Stimulated activated CD8-positive, alpha-beta memory T cell treated with anti-CD3 and anti-CD28 coated beads, Interleukin-12 subunit alpha, Interleukin-12 subunit beta, amount 100 ng/mL, for 1 hour (primary cell): ENCODE measurements around the gene TUT7.
A peak's percentile ranks its signal among the peaks of the same experiment; 100 is the strongest.
"Not testable (repeated sequence)": the region's sequence is repeated elsewhere in the genome, so short reads cannot be mapped to it uniquely, and the experiment has no call there.

Experiments used
- DNase-seq: peaks from one replicate; pipeline ENCODE4 v3.0.0-alpha.2; 2020; ENCODE audit warnings: low read depth

The TUT7 gene

GRCh38 chr9:86303316-86303975 lies 50.8 kb downstream of the TUT7 start:
- peak; percentile 9 for DNase-seq

DNA sequence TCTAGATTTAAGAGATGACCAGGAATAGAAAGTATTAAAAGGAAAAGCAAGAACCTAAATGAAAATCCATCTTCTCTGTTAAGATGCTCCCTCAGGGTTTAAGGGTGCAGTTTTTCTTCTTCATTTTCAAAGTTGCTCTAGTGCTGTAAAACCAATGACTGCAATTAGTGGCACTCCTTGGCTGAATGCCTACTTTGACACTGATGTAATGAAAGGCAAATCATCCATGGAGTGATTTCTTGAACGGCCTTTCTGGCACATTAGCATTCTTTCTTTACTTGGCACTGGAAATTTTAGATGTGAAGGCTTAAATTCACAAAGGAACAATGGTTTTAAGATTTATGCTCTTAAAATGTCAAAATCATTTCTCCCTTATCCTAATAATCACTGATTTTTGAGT lies 52.5 kb downstream of the TUT7 start:
- DNase-seq = no peak

GRCh38 chr9:86300701-86301100 lies 53.5 kb downstream of the TUT7 start:
- DNase-seq = no peak

DNA sequence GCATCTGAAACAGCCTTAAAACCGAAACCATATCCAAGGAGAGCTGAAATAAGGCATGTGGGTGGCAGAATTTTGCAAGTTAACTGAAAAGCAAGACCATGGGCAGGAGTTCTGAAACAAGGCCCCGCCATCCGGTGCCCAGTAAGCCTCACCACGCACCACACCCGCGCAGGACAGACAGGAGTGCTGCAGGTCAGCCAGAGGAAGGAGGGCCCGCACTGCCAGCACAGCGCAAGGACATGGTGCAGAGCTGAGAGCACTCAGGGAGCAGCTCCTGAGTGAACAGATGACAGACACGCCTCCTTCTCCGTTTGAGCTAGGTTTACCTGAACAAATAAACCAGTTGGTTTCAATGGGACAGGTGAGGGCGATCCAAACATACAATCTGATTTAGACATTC lies 55.3 kb downstream of the TUT7 start:
- DNase-seq = no peak

DNA sequence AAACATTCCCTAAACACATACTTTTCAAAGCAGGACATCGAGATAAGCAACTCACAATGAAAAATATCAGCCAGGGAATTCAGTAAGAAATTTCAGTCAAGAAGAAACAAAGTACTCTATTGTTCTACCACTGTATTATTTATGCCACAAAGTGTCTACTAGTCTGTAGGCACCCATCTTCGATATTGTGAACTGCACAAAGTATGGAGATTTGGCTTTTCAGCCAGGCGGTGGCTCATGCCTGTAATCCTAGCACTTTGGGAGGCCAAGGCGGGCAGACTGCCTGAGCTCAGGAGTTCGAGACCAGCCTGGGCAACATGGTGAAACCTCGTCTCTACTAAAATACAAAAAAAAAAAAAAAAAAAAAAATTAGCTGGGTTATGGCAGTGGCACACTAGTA lies 63.9 kb downstream of the TUT7 start:
- not testable (repeated sequence) for DNase-seq

DNA sequence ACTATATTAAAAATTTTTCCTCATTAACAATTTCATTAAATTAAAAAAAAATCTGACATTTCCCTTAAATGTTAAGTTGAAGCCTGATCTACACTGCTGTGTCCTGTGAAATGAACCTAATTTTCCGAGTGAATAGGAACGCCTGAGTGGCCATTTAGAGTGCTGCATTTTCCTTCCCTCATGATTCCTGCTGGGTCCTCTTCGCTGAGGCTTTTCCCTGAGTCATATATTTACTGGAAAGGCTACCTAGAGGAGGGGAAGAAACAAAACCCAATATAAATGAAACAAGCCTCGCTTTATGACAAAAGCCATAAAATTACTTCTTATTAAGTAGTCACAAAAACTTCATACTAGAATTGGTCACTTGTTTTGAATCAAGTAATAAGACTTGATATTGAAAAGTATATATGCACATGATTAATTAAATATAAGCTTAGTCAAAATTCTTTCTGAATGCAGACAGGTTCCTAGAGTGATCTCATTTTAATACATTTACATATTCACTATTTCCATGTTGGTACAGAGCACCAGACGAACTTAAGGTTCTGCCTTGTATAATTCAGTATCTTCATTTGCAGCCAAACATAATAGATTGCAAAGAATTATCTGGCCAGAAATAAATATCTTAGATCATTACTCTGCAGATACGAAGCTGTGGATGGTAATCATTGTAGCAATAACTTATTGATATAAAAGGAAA lies 65.6 kb downstream of the TUT7 start:
- DNase-seq = no peak

DNA sequence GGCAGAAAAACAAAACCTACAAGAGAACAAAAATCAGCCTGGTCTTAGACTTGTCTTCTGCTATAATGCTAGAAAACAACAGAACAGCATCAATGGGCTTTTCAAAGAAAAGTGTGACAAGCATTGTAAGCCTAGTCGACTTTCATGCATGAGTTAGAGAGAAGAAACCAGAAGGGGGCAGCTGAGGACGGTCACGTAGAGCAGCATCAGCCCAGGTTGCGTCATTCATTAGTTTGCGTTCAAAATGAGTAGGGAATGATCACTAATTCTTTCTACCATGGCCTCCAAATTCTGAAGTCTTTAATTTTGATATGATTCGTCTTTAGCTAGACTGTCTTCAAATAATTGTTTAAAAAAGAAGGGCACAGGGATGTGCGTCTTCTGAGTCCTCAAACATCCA lies 67.2 kb downstream of the TUT7 start:
- DNase-seq = no peak

- DNase-seq = no peak
These were observed 67.9 kb downstream of the TUT7 start for GRCh38 chr9:86286278-86286677.

- no peak for DNase-seq
These were observed 68.9 kb downstream of the TUT7 start for GRCh38 chr9:86285261-86285660.

DNA sequence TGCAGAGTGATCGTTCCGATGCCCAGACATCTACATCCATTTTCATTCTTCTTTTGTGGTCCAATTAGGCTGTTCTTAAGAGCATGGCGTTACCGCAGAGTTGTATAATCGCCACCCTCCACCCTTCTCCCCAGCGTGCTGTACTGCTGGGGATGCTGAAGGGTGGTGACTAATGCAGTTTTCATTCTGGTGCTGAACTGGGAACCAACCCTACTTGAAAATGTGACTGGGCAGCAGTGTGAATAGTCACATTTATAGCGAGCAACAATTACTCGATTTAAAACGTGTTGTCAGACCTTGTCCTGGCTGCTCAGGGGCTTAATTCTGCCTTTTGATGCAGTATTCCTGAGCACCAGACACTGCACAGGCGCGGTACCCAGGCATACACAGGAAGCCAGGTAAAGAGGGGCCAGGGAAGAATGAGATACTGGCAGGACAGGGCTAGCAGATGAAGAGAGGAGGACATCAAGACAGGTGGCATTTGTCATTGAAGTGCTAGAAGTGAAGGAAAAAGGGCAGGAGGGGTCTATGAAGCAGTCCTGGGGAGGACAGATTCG lies 71.2 kb downstream of the TUT7 start:
- no peak for DNase-seq

- peak; percentile 94 for DNase-seq
These were observed 71.9 kb downstream of the TUT7 start, which contains the start of gene ISCA1 for GRCh38 chr9:86282077-86282978. Gene ISCA1 (minus strand): TSS chr9:86282538. CDS start chr9:86282458, 80 bp downstream.

- DNase-seq = no peak
These were observed 72.6 kb downstream of the TUT7 start for GRCh38 chr9:86281593-86282076.

DNA sequence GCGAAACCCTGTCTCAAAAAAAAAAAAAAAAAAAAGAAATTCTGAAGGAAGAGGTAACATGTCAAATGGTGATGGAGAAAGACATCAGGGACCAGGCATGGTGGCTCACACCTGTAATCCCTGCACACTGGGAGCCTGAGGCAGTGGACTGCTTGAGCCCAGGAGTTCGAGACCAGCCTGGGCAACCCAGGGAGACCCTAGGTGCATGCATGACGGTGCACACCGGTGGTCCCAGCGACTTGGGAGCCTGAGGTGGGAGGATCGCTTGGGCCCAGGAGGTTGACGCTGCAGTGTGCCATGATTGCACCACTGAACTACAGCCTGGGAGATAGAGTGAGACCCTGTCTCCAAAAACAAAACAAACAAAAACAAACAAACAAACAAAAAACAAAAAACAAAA lies 73.6 kb downstream of the TUT7 start:
- DNase-seq = no peak

GRCh38 chr9:86279839-86280238 lies 74.4 kb downstream of the TUT7 start:
- no peak for DNase-seq

- no peak for DNase-seq
These were observed 77.1 kb downstream of the TUT7 start for GRCh38 chr9:86277072-86277471.

- no peak for DNase-seq
These were observed 78.2 kb downstream of the TUT7 start for GRCh38 chr9:86275962-86276361.

GRCh38 chr9:86274821-86275643 lies 79.2 kb downstream of the TUT7 start:
- no peak for DNase-seq

DNA sequence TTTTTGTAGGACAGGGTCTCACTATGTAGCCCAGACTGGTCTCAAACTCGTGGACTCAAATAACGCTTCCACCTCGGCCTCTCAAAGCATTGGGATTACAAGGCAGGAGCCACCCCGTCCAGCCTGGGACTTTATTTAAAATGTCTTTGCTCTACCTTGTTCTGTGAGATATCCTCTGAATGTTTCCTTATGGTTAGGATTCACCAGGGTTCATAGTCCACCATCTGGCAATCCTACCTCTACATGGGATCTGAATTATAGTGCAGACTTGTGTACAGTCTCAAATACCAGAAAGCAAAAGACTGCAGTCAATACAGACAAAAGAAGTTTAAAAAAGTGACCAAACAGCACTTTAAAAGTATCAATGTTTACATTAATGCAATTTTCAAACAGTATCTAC lies 82.0 kb downstream of the TUT7 start:
- DNase-seq = no peak

DNA sequence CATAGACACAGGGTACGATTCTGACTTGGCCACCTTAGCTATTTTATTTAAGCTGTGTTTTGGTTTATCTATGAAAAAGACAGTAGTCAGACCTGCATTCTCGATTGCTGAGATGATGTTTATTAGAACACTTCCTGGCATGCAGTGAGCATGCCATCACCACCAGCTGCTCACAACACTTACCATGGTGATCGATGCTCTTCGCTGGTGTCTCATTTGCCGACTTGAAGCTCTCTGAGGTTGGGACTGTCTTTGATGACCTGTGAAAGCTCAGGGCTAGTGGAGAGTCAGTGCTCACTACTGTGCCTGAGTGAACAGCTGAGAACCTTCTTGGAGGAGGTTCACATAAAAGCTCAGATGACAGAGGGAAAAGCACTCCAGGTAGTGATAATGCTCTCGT lies 90.3 kb downstream of the TUT7 start:
- no peak for DNase-seq

GRCh38 chr9:86262492-86262891 lies 91.7 kb downstream of the TUT7 start:
- DNase-seq = no peak

DNA sequence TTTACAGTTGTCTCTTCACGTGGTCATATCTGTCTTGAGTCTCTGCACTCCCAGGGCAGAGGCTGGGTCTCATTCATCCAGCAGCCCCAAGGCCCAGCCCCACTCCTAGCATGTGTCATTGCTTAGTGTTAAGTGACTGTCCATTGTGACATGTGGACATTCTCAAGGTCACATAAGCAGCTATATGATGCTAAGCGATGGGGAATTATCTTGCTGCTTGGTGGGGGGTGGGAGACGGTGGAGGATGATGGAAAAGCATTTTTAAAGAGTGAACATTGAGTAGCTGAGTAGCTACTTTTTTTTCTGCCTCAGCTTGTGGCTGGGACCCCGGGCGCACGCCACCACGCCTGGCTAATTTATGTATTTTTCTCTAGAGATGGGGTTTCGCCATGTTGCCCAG lies 94.7 kb downstream of the TUT7 start, which contains the start of gene C9orf153:
TSS of gene C9orf153 (minus strand) at position 101 of the 400 bp plus-strand sequence. CDS start 30,054 bp downstream, outside the sequence.
- no peak for DNase-seq
